Naive thymus-derived CD4-positive, alpha-beta T cell (primary cell): ENCODE data around the gene COL7A1. TPM values are rescaled to one million over a fixed set of nuclear protein-coding genes. Genes with fewer than 3 reads are reported as not detected.

Experiments used
- ATAC-seq: fragments of 150-1000 bp; cut with Tn5 transposase; 2 replicates; pipeline ENCODE4 v1.10.0; 2021; ENCODE audit warnings: mild to moderate bottlenecking, moderate library complexity
- CTCF ChIA-PET: fragments of 350-600 bp; sonication (Branson Sonifier 250); formaldehyde crosslinking; loops from one replicate; lab custom pipeline; 2021; ENCODE audit warnings: antibody characterized with exemption; lab: Charles Lee
- POLR2A ChIA-PET: fragments of 350-600 bp; sonication (Branson Sonifier 250); formaldehyde crosslinking; loops from one replicate; lab custom pipeline; 2021; ENCODE audit warnings: antibody characterized with exemption, inconsistent platforms; lab: Charles Lee
- DNase-seq, 9 donors: peaks; one replicate each; pipeline versions ENCODE4 v3.0.0 to v3.0.0-alpha.2; 2020 to 2022; ENCODE audit warnings: mixed read lengths in 1 of 9
- H3K27ac ChIP-seq: one replicate; pipeline ENCODE4 v1.7.0; 2013; ENCODE audit warnings: mild to moderate bottlenecking, low read depth, low read length, moderate library complexity
- H3K27me3 ChIP-seq, 2 donors: one replicate each; pipeline ENCODE4 v1.7.0; 2013; ENCODE audit warnings: low read length in 2 of 2, mild to moderate bottlenecking in 2 of 2, moderate library complexity in 2 of 2; ENCODE audit not compliant: control insufficient read depth in 2 of 2, insufficient read depth in 2 of 2
- H3K36me3 ChIP-seq, 3 experiments: 1 replicate in 2 of 3; 2 replicates in 1 of 3; pipeline ENCODE4 v1.7.0; 2013; ENCODE audit warnings: low read length in 3 of 3, mild to moderate bottlenecking in 3 of 3, moderate library complexity in 1 of 3; ENCODE audit not compliant: insufficient read depth in 3 of 3, control insufficient read depth in 2 of 3
- H3K4me1 ChIP-seq, 2 donors: one replicate each; pipeline ENCODE4 v1.7.0; 2013; ENCODE audit warnings: low read length in 2 of 2, mild to moderate bottlenecking in 2 of 2, moderate library complexity in 1 of 2; ENCODE audit not compliant: control insufficient read depth in 2 of 2, insufficient read depth in 2 of 2
- H3K4me3 ChIP-seq: 2 replicates; pipeline ENCODE4 v1.7.0; 2013; ENCODE audit warnings: mild to moderate bottlenecking, low read length
- H3K9me3 ChIP-seq, 3 experiments: 1 replicate in 2 of 3; 2 replicates in 1 of 3; pipeline ENCODE4 v1.7.0; 2013; ENCODE audit warnings: low read length in 3 of 3; ENCODE audit not compliant: control insufficient read depth in 2 of 3
- H3K27ac Mint-ChIP-seq, 9 donors: one replicate each; pipeline ENCODE4 v1.8.0; 2020 to 2022; ENCODE audit warnings: mixed read lengths in 9 of 9, mild to moderate bottlenecking in 8 of 9, moderate library complexity in 5 of 9, inconsistent platforms in 2 of 9
- H3K27me3 Mint-ChIP-seq, 5 donors: one replicate each; pipeline ENCODE4 v1.8.0; 2021 to 2022; ENCODE audit warnings: mixed read lengths in 5 of 5, mild to moderate bottlenecking in 1 of 5
- H3K36me3 Mint-ChIP-seq, 5 donors: one replicate each; pipeline ENCODE4 v1.8.0; 2020 to 2022; ENCODE audit warnings: mixed read lengths in 5 of 5, mild to moderate bottlenecking in 3 of 5, inconsistent platforms in 1 of 5
- H3K4me1 Mint-ChIP-seq, 7 donors: one replicate each; pipeline ENCODE4 v1.8.0; 2020 to 2022; ENCODE audit warnings: mixed read lengths in 7 of 7, mild to moderate bottlenecking in 3 of 7, inconsistent platforms in 1 of 7
- H3K4me3 Mint-ChIP-seq, 10 donors: one replicate each; pipeline ENCODE4 v1.8.0; 2020 to 2022; ENCODE audit warnings: mild to moderate bottlenecking in 10 of 10, mixed read lengths in 10 of 10, moderate library complexity in 6 of 10, inconsistent platforms in 2 of 10
- H3K9me3 Mint-ChIP-seq, 11 donors: one replicate each; pipeline ENCODE4 v1.8.0; 2020 to 2022; ENCODE audit warnings: mixed read lengths in 11 of 11, mild to moderate bottlenecking in 4 of 11, inconsistent platforms in 1 of 11, moderate library complexity in 1 of 11
- intact Hi-C, 2 donors: fragments of 100-400 bp; cut with micrococcal nuclease; formaldehyde crosslinking; loops; one replicate each; pipeline ENCODE4 v1.15.1; 2023
- polyA plus RNA-seq, 2 donors: library from polyadenylated mRNA; unstranded; fragments of 300-500 nt; fragmentation: Illumina TruSeq; gene quantifications; one replicate each; pipeline ENCODE4 v1.2.3, GENCODE V29; 2021
- total RNA-seq, 6 experiments: library from RNA in 5 of 6; stranded (reverse) in 5 of 6; gene quantifications; 1 replicate in 5 of 6; 2 replicates in 1 of 6; pipeline ENCODE4 v1.2.3 and lab custom pipeline; 2021 to 2026

COL7A1 gene
- total and polyA plus RNA-seq, 7 experiments from 2014 or later = 0.71 to 3.4 (median 1.2) TPM; not detected in 2

DNA sequence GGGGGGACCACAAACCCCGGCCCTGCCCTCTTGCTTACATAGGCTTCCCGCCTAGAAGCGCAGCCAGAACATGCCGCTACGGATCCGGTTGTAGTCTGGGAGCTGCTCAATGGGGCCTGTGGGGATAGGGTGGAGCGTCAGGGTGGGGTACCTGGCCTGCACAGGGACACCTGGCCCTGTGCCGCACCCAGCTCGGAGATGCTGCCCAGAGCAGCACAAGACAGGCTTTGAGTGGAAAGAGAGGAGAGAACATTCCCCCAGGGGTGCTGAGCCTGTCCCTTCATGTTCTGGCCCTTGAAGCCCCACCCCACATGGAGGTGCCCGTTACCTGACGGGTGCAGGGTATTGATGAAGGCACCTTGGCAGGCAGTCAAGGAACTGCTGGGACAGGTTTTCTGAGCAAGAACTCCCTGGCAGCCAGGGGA, 4.0 kb upstream of the COL7A1 start:
- Mint-ChIP-seq H3K4me1 (peaks cover 0 to 8% (median 3%) of the 10 kb centered on the region in 7 donors), H3K27ac (no peak overlapping the region), H3K9me3 (no peaks in the 10 kb centered on the region), H3K36me3 (peaks cover 0 to 40% (median 10%) of the 10 kb centered on the region in 5 donors), H3K27me3 (peaks cover 0 to 18% (median 4%) of the 10 kb centered on the region in 5 donors), H3K4me3 (no peak overlapping the region)
- ATAC-seq (no peak), DNase-seq (no peak)
- Histone ChIP-seq H3K36me3 (peaks cover 13 to 66% (median 17%) of the 10 kb centered on the region in 3 experiments), H3K9me3 (no peaks in the 10 kb centered on the region), H3K27ac (no peak overlapping the region), H3K4me3 (no peak overlapping the region), H3K4me1 (no peaks in the 10 kb centered on the region), H3K27me3 (peaks cover 0 to 7% of the 10 kb centered on the region in 2 donors)
- POLR2A ChIA-PET = no interaction called here
- CTCF ChIA-PET = no interaction called here
- intact Hi-C loops = loop anchor here in 1 of 2 donors (5.0 kb wide), 1 partner anchor 38 kb away; the partner anchor contains the start of gene SLC26A6

DNA sequence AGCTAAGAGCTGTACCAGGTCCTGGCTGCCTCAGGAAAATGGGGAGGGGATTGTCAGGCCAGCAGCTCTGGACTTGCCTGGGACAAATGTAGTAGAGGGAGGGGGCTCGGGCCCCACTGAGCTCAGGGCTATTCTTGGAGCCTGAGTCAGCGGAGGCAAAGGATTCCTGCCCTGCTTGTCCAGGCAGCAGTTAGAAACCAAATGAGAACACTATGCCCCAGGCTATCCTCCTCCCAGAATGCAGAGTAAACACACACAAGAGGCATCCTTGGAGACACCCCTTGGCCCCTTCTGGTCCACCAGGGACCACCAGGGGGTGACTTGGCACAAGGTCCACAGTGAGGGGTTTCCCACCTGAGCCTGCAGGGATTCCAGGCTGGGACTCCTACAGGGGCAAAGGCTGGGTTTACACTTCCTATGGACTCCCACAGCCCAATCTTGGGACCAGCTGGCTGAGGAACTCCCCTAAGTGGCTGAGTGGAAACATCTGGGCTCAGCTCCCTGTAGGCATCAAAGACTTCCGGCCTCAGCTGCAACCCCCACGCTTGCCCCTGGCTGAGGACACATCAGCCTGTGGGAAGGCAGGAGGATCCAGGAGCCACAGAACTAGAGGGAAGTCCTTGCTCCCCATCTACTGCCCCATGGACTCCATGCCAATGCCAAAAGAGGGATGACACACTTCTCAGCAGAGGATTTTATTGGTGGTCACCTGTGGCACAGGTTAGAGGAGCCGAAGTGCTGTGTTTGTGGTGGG, 3.4 kb upstream of the COL7A1 start:
- Mint-ChIP-seq H3K4me1 (peaks cover 0 to 8% (median 3%) of the 10 kb centered on the region in 7 donors), H3K4me3 (no peak overlapping the region), H3K27ac (no peak overlapping the region), H3K9me3 (no peaks in the 10 kb centered on the region), H3K36me3 (peaks cover 0 to 37% (median 10%) of the 10 kb centered on the region in 5 donors), H3K27me3 (peaks cover 0 to 20% (median 4%) of the 10 kb centered on the region in 5 donors)
- no peaks in the 10 kb centered on the region for H3K4me1 ChIP-seq
- CTCF ChIA-PET = interaction anchor here (0.7 kb wide), 1 partner anchor 198 kb away, joined by 4 read pairs; no protein-coding TSS in a partner anchor
- ATAC-seq = no peak
- H3K9me3 ChIP-seq = no peaks in the 10 kb centered on the region
- H3K4me3 ChIP-seq = no peak overlapping the region
- no peak overlapping the region for H3K27ac ChIP-seq
- POLR2A ChIA-PET = no interaction called here
- DNase-seq = no peak
- H3K36me3 ChIP-seq = peaks cover 7 to 61% (median 11%) of the 10 kb centered on the region in 3 experiments
- peaks cover 0 to 7% of the 10 kb centered on the region in 2 donors for H3K27me3 ChIP-seq
- intact Hi-C loops = loop anchor here in 1 of 2 donors (5.0 kb wide), 1 partner anchor 39 kb away; the partner anchor contains the start of gene SLC26A6

DNA sequence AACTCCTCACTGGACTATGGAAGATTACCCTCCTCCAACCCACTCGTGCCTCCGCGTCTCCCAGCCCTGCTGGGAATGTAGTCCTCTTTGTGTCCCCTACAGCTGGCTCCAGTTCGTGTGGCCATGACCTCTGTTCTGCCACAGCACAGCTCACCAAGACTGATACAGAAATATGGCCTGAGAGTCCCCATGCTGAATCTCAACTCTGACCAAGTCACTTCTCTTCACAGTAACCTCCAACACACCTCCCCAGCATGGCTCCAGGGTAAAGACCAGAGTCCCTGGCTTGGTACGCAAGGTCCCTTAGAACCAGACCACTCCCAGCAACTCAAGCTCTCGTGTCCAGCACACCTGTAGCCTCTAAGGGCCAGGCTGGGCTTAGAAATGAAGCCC, 2.3 kb upstream of the COL7A1 start:
- ChIA-PET POLR2A (no interaction called here), CTCF (no interaction called here)
- DNase-seq (no peak), ATAC-seq (no peak)
- H3K27ac ChIP-seq = no peak overlapping the region
- peaks cover 0 to 24% (median 10%) of the 10 kb centered on the region in 5 donors for H3K27me3 Mint-ChIP-seq
- H3K4me3 Mint-ChIP-seq = no peak overlapping the region
- intact Hi-C loops = loop anchor here in 1 of 2 donors (5.0 kb wide), 1 partner anchor 40 kb away; the partner anchor contains the start of gene SLC26A6
- H3K4me1 Mint-ChIP-seq = peaks cover 0 to 8% (median 3%) of the 10 kb centered on the region in 7 donors
- H3K4me1 ChIP-seq = no peaks in the 10 kb centered on the region
- peak overlapping the region in 2 of 9 donors; percentile 16 to 33 for H3K27ac Mint-ChIP-seq
- H3K27me3 ChIP-seq = peaks cover 0 to 7% of the 10 kb centered on the region in 2 donors
- H3K9me3 ChIP-seq = no peaks in the 10 kb centered on the region
- peaks cover 0 to 29% (median 5%) of the 10 kb centered on the region in 5 donors for H3K36me3 Mint-ChIP-seq
- no peaks in the 10 kb centered on the region for H3K9me3 Mint-ChIP-seq
- no peak overlapping the region for H3K4me3 ChIP-seq
- peaks cover 6 to 50% (median 7%) of the 10 kb centered on the region in 3 experiments for H3K36me3 ChIP-seq

DNA sequence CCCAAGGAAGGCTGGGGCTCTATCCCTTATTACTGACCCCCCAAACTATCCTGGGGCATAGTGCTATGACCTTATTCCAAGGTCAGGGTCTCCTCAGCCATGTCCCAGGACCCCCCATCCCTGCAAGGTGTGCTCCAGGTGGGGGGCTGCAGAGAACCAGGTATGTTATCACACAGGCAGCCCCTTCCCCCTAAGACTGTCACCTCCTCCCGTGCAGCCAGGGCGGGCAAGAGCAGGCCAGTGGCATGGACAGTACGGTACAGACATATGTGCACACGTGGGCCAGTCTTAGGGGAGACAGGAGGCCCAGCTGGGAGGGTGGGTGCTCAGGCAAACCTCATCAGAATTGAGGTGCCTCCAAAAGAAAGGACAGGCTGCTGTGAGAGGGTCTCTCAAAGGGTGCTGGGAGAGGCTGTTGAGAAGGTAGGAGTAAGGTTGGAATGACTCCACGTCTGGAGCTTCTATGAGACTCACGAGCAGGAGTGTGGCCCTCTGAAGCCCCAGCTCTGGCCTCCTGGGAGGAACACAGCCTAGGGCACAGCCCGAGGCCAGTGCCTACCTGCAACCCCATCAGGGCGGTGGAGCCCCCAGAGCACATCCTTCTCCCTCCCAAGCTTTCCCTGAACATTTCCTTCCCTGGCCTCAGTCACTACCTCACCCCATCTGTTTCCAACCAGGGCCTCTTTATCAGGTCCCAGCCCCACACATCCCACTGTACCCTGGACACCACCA, 1.7 kb upstream of the COL7A1 start:
- Mint-ChIP-seq H3K27ac (peak overlapping the region in 1 of 9 donors; percentile 33), H3K4me1 (peaks cover 0 to 8% (median 3%) of the 10 kb centered on the region in 7 donors), H3K27me3 (peaks cover 0 to 24% (median 10%) of the 10 kb centered on the region in 5 donors), H3K4me3 (no peak overlapping the region), H3K9me3 (no peaks in the 10 kb centered on the region), H3K36me3 (peaks cover 0 to 25% (median 5%) of the 10 kb centered on the region in 5 donors)
- no peaks in the 10 kb centered on the region for H3K9me3 ChIP-seq
- peaks cover 0 to 7% of the 10 kb centered on the region in 2 donors for H3K27me3 ChIP-seq
- H3K4me1 ChIP-seq = no peaks in the 10 kb centered on the region
- peaks cover 6 to 44% (median 7%) of the 10 kb centered on the region in 3 experiments for H3K36me3 ChIP-seq
- ChIA-PET POLR2A (no interaction called here), CTCF (interaction anchor here (0.5 kb wide), 1 partner anchor 15 kb away, joined by 4 read pairs; no protein-coding TSS in a partner anchor)
- DNase-seq (no peak), ATAC-seq (no peak)
- no peak overlapping the region for H3K4me3 ChIP-seq
- no peak overlapping the region for H3K27ac ChIP-seq
- intact Hi-C loops = loop anchor here in 1 of 2 donors (5.0 kb wide), 1 partner anchor 40 kb away; the partner anchor contains the start of gene SLC26A6

DNA sequence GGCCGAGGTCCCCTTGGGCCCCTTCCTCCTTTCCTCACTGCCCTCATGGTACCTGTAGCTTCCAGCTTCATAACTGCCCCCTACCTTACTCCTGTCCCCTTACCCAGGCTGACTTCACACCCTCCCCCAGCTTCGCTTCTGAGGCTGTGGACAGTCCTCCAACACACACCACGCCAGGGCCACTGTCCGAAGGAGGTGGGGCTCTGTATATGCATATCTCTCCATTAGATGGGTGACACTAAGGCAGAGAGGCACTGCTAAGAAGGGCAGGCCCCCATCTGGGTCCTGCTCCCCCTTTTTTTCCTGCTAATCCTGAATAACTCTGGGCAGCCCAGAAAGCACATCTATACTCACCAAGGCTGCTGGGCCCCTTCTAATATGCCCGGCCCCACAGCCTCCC, 1.0 kb upstream of the COL7A1 start:
- Histone ChIP-seq H3K9me3 (no peaks in the 10 kb centered on the region), H3K36me3 (peaks cover 2 to 37% (median 6%) of the 10 kb centered on the region in 3 experiments), H3K27ac (no peak overlapping the region), H3K4me3 (no peak overlapping the region), H3K4me1 (no peaks in the 10 kb centered on the region), H3K27me3 (peaks cover 0 to 7% of the 10 kb centered on the region in 2 donors)
- Mint-ChIP-seq H3K4me3 (peak overlapping the region in 1 of 10 donors; percentile 23), H3K4me1 (peaks cover 0 to 8% (median 3%) of the 10 kb centered on the region in 7 donors), H3K36me3 (peaks cover 0 to 22% (median 5%) of the 10 kb centered on the region in 5 donors), H3K27me3 (peaks cover 1 to 24% (median 11%) of the 10 kb centered on the region in 5 donors), H3K9me3 (no peaks in the 10 kb centered on the region), H3K27ac (peak overlapping the region in 2 of 9 donors; percentile 24 to 42)
- ChIA-PET POLR2A (no interaction called here), CTCF (interaction anchor here (0.5 to 0.6 kb wide), 2 partner anchors 16 to 572 kb away, joined by 3 to 4 read pairs; no protein-coding TSS in a partner anchor)
- DNase-seq = no peak
- no peak for ATAC-seq
- intact Hi-C loops = loop anchor here in 1 of 2 donors (5.0 kb wide), 1 partner anchor 41 kb away; the partner anchor contains the start of gene SLC26A6
